Activated CD8-positive, alpha-beta memory T cell treated with anti-CD3 and anti-CD28 coated beads for 24 hours (primary cell): ENCODE measurements around the gene GPR68.
A peak's percentile ranks its signal among the peaks of the same experiment; 100 is the strongest.
"Not testable (repeated sequence)": the region's sequence is repeated elsewhere in the genome, so short reads cannot be mapped to it uniquely, and the experiment has no call there.

Experiments used
- DNase-seq: peaks from one replicate; pipeline ENCODE4 v3.0.0-alpha.2; 2020

The GPR68 gene

GRCh38 chr14:91252871-91253794 lies 8.6 kb upstream of the GPR68 start:
- peak; percentile 82 for DNase-seq

- DNase-seq = no peak
These were observed 6.4 kb upstream of the GPR68 start for GRCh38 chr14:91250912-91251311.

DNA sequence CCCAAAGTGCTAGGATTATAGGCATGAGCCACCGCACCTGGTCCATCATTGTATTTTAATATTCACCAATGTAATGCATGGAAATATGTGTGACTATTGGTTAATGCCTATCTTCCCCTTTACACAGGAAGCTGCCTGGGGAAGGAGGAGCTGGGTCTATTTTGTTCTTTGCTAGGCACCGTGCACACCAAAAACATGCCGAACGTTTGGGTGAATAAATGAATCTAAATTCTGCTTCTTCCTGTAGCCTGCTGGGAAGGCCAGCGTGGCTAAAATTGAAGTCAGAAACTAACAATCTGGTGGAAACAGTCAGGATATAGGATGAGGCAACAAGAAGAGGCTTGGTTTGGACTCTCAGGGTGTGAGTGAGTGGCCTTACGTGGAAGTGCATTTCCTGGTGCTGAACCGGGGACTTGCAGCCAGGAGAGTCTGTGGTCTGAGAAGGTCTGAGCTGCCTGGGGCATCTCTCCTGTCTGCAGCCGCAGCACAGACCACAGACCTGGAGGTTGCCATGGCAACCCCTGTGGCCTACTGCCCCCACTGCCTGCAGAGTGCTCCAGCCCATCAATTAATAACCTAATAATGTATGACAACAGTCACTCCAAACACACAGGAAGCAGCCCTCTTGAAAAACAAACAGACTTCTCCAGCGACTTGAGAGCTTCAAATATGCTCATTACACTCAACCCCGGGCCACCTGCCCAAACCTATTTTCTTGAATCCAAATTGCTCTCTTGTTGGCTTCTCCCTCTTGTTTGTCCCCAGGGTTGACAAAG lies 5.5 kb upstream of the GPR68 start:
- no peak for DNase-seq

DNA sequence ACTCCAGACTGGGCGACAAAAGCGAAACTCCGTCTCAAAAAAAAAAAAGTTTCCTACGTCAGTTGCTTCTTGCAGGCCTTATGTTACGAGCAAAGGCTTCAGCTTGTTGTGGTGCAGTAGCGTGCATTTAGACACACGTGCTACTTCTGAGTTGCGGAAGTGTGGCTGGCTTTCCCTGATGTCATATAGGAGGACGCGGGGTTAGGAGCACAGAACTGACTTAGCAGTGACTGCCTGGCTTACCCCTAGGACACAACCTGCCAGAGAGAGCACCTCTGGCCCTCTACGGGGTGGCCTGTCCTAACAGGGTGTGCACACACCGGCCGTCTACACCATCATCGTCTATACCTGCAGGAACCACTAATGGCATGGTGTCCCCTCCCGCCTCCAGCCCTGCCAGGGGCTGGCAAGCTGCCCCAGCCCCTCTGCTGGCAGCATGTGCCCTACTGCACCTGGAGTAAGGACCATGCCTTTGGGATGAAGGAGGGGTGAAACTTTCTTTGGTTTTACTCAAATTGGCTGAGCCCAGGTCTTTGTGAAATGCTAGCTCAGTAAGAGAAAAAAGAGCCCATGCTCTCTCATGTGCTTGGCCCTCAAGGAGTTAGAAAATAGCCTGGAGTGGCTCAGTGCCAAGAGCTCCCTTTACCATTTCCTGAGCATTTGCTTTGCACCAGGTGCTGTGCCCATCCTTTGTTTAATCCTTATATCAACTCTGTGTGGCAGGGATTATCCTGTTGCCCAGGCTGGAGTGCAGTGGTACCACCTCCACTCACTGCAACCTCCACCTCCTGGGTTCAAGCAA lies 1.7 kb upstream of the GPR68 start:
- peak; percentile 83 for DNase-seq

GRCh38 chr14:91245616-91246015 lies 1.1 kb upstream of the GPR68 start:
- DNase-seq = not testable (repeated sequence)

DNA sequence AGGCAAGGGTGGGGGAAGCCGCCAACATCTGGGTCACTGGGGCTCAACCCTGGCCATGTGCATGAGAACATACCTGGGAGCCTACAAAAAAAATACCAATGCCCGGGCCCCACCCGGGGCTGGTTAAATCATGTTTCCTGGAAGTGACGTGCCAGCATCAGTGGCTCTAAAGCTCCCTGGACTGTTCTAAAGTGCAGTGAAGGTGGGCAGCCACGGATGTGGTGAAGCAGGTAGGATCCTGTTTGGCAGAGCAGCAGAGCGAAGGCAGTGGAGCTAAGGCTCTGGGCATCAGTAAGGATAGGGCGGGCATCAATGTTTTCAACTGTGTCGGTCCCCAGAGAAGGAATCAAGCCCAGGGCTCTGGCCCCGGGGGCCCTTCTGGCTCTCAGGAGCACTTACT lies 525 bp upstream of the GPR68 start:
- no peak for DNase-seq

DNA sequence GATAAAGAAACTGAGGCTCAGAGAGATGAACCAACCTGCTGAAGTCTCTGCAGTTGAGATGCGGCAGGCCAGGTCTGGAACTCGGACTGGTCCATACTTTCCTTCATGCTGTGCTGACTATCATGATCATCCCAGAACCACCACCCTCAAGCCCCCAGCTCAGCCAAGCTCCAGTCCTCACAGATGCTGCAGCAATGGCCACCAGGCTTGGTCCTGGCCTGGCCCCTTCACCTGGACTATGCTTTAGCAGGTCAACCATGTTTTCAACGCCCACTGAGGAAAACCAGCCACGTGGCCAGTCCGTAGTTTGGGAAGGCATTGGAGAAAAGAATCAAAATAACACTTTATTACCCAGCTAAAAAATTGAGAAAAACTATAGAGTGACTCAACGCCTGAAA lies 1.4 kb downstream of the GPR68 start:
- peak; percentile 78 for DNase-seq

GRCh38 chr14:91242635-91243034 lies 1.9 kb downstream of the GPR68 start:
- no peak for DNase-seq

DNA sequence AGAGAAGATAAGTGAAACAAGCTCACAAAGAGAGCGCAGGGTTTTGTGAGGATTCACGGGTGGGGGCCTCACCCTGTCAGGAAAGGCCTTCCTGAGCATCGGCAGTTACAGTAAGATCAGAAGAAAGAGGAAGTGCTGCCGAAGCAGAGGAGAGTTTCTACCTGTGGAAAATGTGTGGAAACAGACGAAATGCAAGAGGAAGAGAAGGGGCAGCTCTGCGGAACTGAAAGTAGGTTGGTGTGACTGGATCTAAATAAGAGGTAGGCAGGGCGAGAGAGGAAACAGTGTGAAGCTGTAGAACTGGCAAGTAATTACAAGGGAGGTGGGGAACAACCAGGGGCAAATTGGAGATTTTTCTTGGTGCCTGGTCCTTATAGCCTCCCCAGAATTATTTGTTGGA lies 2.6 kb downstream of the GPR68 start:
- DNase-seq = no peak

- no peak for DNase-seq
These were observed 5.8 kb downstream of the GPR68 start for GRCh38 chr14:91238661-91239060.

DNA sequence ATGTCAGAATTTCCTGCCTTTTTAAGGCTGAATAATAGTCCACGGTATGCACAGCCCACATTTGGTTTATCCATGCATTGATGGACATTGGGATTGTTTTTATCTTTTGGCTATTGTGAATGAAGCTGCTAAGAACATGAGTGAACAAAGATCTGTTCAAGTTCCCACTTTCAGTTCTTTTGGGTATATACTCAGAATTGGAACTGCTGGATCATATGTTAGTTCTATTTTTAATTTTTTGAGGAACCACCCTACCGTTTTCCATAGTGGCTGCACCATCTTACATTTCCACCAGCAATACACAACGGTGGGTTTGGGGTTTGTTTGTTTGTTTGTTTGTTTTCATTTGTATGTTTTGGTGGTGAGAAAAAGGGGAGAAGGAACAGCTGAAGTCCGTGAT lies 6.4 kb downstream of the GPR68 start:
- DNase-seq = no peak

DNA sequence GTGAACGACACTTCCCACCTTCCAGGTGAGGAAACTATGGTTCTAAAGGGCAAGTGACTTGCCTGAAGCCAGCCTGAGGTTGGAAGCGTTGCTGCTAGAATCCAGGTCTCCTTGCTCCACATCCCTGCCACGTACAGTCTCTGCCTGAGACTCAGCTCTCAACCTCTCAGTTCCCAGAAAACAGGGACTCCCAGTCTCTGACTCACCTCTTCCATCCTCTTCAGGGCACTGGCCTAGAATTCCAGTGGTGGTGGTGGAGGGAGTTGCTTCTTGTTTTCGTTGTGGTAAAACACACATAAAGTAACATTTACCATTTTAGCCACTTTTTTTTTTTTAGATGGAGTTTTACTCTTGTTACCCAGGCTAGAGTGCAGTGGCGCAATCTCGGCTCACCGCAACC lies 7.3 kb downstream of the GPR68 start:
- DNase-seq = no peak

- no peak for DNase-seq
These were observed 8.7 kb downstream of the GPR68 start for GRCh38 chr14:91235841-91236240.

GRCh38 chr14:91234791-91235114 lies 9.8 kb downstream of the GPR68 start:
- DNase-seq = no peak

DNA sequence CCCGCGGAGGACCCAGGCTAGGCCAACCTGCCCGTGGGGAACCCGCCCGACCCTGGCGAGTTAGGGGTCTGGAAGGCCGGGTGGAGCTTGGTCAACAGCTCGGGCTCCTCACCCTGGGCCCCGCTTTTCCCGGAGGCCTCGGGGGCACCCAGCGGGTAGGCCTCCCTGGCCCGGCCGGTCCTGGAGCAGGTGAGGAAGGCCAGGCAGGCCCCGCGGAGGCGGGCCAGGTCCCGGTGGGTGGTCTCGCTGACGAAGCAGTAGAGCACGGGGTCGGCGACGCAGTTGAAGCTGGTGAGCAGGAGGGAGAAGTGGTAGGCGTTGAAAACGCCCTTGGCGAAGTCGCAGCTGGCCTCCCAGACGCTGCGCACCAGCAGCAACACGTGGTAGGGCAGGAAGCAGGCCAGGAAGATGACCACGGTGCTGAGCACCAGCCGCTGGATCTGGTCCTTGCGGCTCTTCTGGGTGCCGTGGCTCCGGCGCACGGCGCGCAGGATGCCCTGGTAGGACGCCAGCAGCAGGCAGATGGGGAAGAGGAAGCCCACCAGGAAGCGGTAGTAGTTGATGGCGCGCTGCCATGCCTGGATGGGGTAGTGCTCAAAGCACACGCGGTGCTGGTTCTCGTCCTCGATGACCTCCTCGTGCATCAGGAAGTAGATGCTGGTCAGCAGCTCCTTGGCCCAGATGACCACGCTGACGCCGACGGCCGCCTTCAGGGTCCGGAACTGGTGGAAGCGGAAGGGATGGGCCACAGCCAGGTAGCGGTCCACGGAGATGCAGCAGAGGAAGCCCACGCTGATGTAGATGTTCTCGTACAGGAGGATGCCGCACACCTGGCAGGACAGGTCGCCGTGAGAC lies 10.3 kb downstream of the GPR68 start:
- DNase-seq = no peak

DNA sequence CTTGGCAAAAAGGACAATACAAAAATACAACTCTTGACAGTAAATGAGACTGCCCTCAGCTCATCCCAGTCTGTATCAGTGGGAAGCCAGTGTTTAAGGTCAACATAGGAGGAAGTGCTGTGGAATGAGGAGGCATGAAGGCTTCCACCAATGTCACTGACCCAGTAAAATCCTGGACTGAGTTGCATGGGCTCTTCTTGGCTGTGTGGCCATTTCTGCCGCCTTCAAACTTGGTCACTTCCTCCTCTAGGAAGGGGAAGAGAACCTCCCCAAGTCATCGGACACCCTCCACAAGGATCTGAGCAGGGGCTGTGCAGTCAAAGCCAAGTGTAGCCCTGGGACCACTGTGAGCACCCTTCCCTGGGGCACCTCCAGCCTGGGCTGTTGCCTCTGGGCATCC lies 11.9 kb downstream of the GPR68 start:
- DNase-seq = no peak

GRCh38 chr14:91232052-91232451 lies 12.5 kb downstream of the GPR68 start:
- DNase-seq = no peak

GRCh38 chr14:91231446-91231845 lies 13.1 kb downstream of the GPR68 start:
- no peak for DNase-seq

DNA sequence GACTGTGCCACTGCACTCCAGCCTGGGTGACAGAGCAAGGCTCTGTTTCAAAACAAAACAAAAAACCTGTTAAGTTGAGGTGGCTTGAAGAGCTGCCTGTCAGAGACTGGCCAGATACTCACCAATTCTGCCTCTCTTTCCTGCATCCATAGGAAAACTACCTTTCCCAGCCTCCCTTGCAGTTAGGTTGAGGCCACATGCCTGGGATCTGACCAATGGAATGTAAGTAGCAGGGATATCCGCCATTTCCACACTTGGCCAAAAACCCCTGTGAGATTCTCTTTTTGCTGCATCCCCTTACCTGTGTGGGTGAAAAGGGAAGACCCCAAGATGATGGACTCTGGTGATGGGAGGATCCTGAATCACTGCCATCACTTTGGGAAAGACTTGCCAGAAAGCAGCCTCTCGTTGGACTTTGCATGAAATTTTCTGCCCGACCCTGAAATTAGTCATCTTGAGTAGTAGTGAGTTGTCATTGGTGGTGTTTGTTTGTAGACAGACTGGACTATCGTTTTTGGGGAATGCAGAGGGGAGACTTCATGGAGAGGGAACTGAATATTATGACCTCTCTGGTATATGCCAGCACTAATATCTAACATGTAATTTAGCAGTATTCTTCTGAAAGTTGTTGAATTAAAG lies 14.0 kb downstream of the GPR68 start:
- DNase-seq = no peak

DNA sequence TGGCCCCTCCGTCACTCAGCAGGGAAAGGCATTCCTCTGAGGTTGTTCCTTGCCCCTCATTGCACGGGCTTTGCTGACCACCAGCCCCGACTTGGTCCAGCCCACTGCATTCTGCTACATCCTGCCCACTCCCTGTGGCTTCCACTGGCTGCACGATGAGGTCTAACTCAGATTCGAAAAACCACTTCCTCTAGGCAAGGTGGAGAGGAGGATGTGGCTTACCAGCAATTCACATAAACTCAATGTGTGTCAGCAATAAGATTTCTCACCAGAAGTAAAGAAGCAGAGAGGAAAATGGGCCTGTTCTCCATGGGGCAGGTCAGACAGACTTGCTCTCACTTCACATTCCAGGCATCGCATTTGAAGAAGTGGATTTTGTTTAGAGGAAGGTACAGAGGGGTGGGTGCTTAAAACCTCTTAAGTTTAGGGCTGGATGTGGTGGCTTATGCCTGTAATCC lies 14.7 kb downstream of the GPR68 start:
- peak; percentile 86 for DNase-seq

GRCh38 chr14:91229005-91229382 lies 15.5 kb downstream of the GPR68 start:
- no peak for DNase-seq
